Naive B cell (primary cell): Measurements from ENCODE around the gene DPP6. TPM values are rescaled to one million over a fixed set of nuclear protein-coding genes. Genes with fewer than 3 reads are reported as not detected.
A peak's percentile ranks its signal among the peaks of the same experiment; 100 is the strongest.

Experiments
- ATAC-seq, 2 donors: fragments of 150-1000 bp; cut with Tn5 transposase; 2 replicates each; pipeline ENCODE4 v1.10.0; 2021; ENCODE audit warnings: low read depth in 2 of 2, mild to moderate bottlenecking in 2 of 2, moderate library complexity in 2 of 2
- DNase-seq: peaks from one replicate; pipeline ENCODE4 v3.0.0; 2022
- H3K27ac Mint-ChIP-seq, 6 donors: one replicate each; pipeline ENCODE4 v1.8.0; 2020 to 2022; ENCODE audit warnings: mild to moderate bottlenecking in 6 of 6, mixed read lengths in 6 of 6, moderate library complexity in 5 of 6, inconsistent platforms in 2 of 6
- H3K27me3 Mint-ChIP-seq, 3 donors: one replicate each; pipeline ENCODE4 v1.8.0; 2021 to 2022; ENCODE audit warnings: mixed read lengths in 3 of 3, mild to moderate bottlenecking in 1 of 3
- H3K36me3 Mint-ChIP-seq, 2 donors: one replicate each; pipeline ENCODE4 v1.8.0; 2020 to 2022; ENCODE audit warnings: mixed read lengths in 2 of 2, inconsistent platforms in 1 of 2, mild to moderate bottlenecking in 1 of 2
- H3K4me1 Mint-ChIP-seq, 3 donors: one replicate each; pipeline ENCODE4 v1.8.0; 2020 to 2022; ENCODE audit warnings: mixed read lengths in 3 of 3, inconsistent platforms in 1 of 3, mild to moderate bottlenecking in 1 of 3, moderate library complexity in 1 of 3
- H3K4me3 Mint-ChIP-seq, 8 donors: one replicate each; pipeline ENCODE4 v1.8.0; 2020 to 2022; ENCODE audit warnings: mild to moderate bottlenecking in 8 of 8, mixed read lengths in 8 of 8, moderate library complexity in 8 of 8, inconsistent platforms in 2 of 8
- H3K9me3 Mint-ChIP-seq, 7 donors: one replicate each; pipeline ENCODE4 v1.8.0; 2020 to 2022; ENCODE audit warnings: mixed read lengths in 7 of 7, mild to moderate bottlenecking in 5 of 7, inconsistent platforms in 2 of 7, moderate library complexity in 1 of 7
- polyA plus RNA-seq, 6 donors: library from polyadenylated mRNA; unstranded; fragments of 300-500 nt; fragmentation: Illumina TruSeq; gene quantifications; one replicate each; pipeline ENCODE4 v1.2.3, GENCODE V29; 2021; ENCODE audit warnings: low read depth in 6 of 6

The DPP6 gene
- polyA plus RNA-seq, 6 donors from 2014 or later = not detected

DNA sequence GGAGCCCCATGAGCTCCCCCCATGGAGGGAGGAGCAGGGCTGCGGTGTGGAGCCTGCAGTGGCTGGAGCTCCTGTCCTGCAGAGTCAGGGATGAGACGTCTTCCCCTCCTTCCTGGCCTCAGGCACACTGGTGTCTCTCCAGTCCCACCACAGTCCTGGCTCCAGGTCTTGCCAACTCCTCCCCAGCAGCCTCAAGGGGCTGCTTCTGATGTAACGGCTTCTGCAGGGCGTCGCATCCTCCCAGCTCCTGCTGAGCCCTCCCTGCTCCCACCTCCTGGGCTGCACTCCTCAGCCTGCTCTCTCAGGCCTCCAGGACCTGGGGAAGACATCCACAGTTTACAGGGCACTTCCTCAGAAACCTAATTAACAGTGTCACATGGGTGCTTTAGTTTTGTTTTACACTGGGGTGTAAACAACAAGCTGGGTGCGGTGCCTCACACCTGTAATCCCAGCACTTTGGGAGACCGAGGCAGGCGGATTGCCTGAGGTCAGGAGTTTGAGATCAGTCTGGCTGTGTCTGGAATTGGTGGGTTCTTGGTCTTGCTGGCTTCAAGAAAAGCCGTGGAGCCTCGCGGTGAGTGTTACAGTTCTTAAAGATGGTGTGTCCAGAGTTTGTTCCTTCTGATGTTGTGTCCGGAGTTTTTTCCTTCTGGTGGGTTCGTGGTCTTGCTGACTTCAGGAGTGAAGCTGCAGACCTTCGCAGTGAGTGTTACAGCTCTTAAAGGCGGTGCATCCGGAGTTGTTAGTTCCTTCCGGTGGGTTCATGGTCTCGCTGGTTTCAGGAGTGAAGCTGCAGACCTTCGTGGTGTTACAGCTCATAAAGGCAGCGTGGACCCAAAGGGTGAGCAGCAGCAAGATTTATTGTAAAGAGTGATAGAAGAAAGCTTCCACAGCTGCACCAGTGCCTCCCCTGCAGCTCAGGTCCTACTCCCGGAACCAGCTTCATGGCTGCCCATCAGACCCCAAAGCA, 855.7 kb downstream of the DPP6 start:
- Mint-ChIP-seq H3K4me1 (peaks cover 0 to 1% (median 0%) of the 10 kb centered on the region in 3 donors), H3K4me3 (peak overlapping the region in 2 of 8 donors; percentile 18 to 62), H3K9me3 (peaks cover 2 to 11% (median 6%) of the 10 kb centered on the region in 7 donors), H3K36me3 (peaks cover 0 to 11% of the 10 kb centered on the region in 2 donors), H3K27ac (no peak overlapping the region), H3K27me3 (peaks cover 17 to 49% (median 40%) of the 10 kb centered on the region in 3 donors)
- no peak for ATAC-seq
- DNase-seq = no peak

DNA sequence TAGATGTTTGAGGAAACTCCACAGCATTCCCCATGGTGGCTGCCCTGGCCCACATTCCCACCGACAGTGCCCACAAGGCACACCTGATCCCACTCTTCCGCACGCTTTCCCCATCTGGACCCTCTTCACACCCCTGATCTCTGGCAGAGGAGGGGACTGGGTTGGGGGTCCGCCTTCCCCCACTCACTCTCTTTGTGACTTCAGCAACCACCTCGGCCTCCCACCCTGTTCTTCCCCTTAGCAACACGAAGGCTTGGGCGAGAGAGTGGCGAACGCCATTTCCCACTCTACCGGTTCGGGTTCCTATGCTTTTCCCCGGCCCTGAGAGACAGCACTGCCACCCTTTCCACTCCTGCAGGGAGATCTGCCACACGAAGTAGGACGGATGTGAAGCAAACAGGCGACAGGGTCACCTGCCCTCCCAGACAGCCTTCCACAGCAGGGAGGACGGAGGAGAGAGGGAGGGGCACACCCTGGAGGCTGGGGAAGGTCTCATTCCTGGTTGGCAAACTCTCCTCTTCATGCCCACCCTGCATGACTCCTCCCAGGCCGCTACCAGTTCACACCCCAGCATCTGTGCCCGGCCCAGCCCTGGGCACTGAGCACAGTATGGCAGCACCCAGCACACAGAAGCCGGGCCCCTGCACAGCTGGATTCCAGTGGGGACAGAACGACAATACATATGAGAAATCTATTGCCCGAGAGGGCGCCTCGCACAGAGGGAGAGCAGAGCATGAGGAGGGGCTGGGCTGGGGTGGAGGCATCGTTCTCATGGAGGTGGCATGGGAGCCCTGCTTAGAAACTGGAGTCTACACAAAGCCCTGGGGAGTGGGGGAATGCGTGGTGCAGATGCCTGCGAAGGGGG, 857.3 kb downstream of the DPP6 start:
- H3K36me3 Mint-ChIP-seq = peaks cover 4 to 11% of the 10 kb centered on the region in 2 donors
- ATAC-seq (no peak), DNase-seq (no peak)
- H3K4me1 Mint-ChIP-seq = peaks cover 5 to 6% (median 5%) of the 10 kb centered on the region in 3 donors
- peak overlapping the region in 1 of 6 donors; percentile 39 for H3K27ac Mint-ChIP-seq
- H3K4me3 Mint-ChIP-seq = no peak overlapping the region
- H3K27me3 Mint-ChIP-seq = peaks cover 23 to 53% (median 48%) of the 10 kb centered on the region in 3 donors
- peaks cover 2 to 11% (median 6%) of the 10 kb centered on the region in 7 donors for H3K9me3 Mint-ChIP-seq

DNA sequence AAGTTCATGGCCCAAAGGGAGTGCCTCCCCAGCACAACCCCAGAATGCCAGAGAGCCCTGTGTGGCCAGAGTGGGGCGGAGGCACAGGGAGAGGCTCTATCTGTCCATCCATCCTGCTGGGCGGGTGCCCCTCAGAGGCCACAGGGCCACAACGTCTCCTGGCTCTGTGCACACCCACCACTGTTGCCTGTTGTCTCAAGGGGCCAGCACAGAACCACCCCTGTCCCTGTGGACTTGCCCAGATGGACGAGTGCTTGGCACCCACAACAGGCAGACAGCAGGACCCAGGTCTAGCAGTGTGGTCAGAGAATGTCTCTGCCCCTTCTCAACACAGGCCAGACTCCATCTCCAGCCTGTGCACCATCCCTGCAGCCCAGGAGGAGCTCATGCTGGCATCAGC, 857.9 kb downstream of the DPP6 start:
- ATAC-seq (no peak), DNase-seq (no peak)
- Mint-ChIP-seq H3K9me3 (peaks cover 2 to 11% (median 6%) of the 10 kb centered on the region in 7 donors), H3K27me3 (peaks cover 23 to 53% (median 52%) of the 10 kb centered on the region in 3 donors), H3K36me3 (peaks cover 4 to 11% of the 10 kb centered on the region in 2 donors), H3K4me3 (no peak overlapping the region), H3K27ac (no peak overlapping the region), H3K4me1 (peaks cover 5 to 9% (median 5%) of the 10 kb centered on the region in 3 donors)

DNA sequence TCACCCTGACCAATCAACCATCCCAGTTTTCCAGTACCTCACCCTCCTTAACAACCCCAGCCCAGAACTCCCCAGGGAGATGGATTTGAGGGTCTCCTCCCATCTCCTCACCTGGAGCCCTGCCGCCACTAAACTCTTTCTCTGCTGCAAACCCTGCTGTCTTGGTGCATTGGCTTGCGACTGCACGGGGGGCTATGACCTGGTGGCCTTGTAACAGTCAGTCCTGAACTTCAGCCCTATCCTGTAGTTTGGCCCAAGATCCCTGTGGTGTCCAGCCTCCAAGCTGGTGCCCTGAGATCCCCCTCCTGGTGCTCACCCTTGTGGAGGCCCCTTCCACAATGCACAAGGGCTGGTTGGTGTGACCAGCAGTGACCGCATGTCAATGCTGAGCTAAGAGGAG, 858.8 kb downstream of the DPP6 start:
- Mint-ChIP-seq H3K4me1 (peaks cover 4 to 9% (median 5%) of the 10 kb centered on the region in 3 donors), H3K9me3 (peaks cover 2 to 11% (median 6%) of the 10 kb centered on the region in 7 donors), H3K27ac (no peak overlapping the region), H3K36me3 (peaks cover 4 to 11% of the 10 kb centered on the region in 2 donors), H3K4me3 (no peak overlapping the region), H3K27me3 (peaks cover 31 to 54% (median 54%) of the 10 kb centered on the region in 3 donors)
- DNase-seq (no peak), ATAC-seq (no peak)

DNA sequence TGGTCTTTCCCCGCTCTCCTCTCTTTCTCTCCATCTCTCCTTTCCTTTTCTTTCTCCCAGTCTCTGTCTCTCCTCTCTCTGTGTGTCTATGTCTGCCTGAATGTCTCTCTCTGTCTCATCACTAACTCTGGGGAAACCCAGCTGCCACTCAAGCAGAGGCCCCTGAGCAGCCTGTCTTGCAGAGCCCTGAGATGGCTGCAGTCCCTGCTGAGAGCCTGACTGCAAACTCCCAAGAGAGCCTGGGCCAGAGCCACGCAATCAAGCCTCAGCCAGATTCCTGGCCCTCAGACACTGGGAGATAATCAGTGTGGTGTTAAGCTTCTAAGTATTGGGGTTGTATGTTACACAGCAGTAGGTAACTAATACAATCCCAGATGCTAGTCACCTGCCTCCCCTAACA, 859.2 kb downstream of the DPP6 start:
- peaks cover 4 to 9% (median 5%) of the 10 kb centered on the region in 3 donors for H3K4me1 Mint-ChIP-seq
- peak overlapping the region in 1 of 6 donors; percentile 83 for H3K27ac Mint-ChIP-seq
- H3K36me3 Mint-ChIP-seq = peaks cover 4 to 11% of the 10 kb centered on the region in 2 donors
- H3K9me3 Mint-ChIP-seq = peaks cover 2 to 11% (median 6%) of the 10 kb centered on the region in 7 donors
- H3K4me3 Mint-ChIP-seq = no peak overlapping the region
- peaks cover 32 to 58% (median 58%) of the 10 kb centered on the region in 3 donors for H3K27me3 Mint-ChIP-seq
- no peak for ATAC-seq
- no peak for DNase-seq

DNA sequence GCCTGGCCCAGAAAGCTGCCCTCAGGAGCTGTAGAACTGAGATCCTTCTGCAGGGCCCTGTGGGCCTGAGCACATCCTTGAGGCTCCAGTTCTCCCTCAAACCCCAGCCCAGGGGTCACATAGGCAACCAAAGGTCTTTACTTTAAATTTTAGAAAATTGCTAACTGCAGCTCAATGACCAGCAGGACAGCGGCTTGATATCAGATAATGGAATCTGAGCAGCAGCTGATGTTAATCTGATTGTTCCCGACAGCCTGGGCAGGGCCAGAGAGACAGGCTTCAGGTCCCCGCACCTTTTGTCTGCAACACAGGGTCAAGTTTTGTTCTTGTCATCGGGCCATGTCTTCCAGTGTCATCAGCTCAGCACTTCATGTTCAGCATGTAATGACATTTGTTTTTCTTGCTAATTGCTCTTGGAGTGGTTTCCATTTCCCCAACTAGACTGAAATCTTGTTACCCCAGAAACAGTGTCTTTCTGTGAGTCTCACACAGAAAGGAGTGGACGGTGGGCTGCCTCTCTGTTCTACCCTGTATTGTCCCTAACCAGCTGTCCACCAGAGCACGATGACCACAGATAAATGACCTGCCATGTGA, 859.8 kb downstream of the DPP6 start:
- H3K27me3 Mint-ChIP-seq = peaks cover 32 to 63% (median 59%) of the 10 kb centered on the region in 3 donors
- no peak overlapping the region for H3K27ac Mint-ChIP-seq
- H3K4me3 Mint-ChIP-seq = peak overlapping the region in 1 of 8 donors; percentile 34
- peaks cover 4 to 11% of the 10 kb centered on the region in 2 donors for H3K36me3 Mint-ChIP-seq
- H3K9me3 Mint-ChIP-seq = peaks cover 2 to 11% (median 6%) of the 10 kb centered on the region in 7 donors
- ATAC-seq (no peak), DNase-seq (no peak)
- peaks cover 4 to 9% (median 5%) of the 10 kb centered on the region in 3 donors for H3K4me1 Mint-ChIP-seq

DNA sequence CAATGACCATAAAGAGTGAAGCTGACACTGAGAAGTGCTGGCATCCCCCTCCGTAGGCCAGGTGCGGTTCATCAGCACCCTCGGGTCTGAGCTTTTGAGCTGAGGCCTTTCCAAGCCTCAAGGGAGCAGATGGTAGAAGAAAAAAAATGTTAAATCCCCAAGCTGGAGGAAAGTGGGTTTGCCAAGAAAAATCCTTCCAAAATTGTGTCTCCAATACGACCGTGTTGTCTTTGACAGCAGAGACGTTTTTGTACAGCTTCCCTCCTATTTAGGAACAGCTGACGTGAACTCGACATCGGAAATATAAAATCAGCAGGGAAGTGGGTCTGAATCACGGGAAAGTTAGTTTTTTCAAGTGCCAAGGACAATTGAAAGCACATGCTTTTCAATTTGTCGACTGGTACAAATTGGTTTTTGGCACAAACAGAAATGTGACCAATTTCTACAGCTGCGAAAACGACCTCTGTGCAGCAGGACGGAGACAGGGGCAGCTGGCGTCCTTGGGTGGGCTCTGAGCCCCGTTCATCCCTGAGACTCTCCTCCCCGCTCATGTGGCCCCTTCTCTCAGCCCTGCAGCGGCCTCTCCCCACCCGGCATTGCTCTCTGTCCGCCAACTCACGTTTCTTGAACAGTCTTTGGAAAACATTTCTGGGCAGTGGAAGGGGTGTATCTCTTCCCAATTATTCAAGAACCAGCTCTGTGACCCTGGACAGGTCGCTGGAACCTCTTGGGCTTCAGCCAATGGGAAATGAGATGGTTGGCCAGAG, 860.9 kb downstream of the DPP6 start:
- Mint-ChIP-seq H3K4me1 (peaks cover 4 to 9% (median 5%) of the 10 kb centered on the region in 3 donors), H3K9me3 (peaks cover 2 to 11% (median 6%) of the 10 kb centered on the region in 7 donors), H3K27ac (no peak overlapping the region), H3K4me3 (peak overlapping the region in 5 of 8 donors; percentile 18 to 78 (median 47)), H3K27me3 (peaks cover 29 to 69% (median 59%) of the 10 kb centered on the region in 3 donors), H3K36me3 (peaks cover 4 to 11% of the 10 kb centered on the region in 2 donors)
- no peak for ATAC-seq
- DNase-seq = no peak

DNA sequence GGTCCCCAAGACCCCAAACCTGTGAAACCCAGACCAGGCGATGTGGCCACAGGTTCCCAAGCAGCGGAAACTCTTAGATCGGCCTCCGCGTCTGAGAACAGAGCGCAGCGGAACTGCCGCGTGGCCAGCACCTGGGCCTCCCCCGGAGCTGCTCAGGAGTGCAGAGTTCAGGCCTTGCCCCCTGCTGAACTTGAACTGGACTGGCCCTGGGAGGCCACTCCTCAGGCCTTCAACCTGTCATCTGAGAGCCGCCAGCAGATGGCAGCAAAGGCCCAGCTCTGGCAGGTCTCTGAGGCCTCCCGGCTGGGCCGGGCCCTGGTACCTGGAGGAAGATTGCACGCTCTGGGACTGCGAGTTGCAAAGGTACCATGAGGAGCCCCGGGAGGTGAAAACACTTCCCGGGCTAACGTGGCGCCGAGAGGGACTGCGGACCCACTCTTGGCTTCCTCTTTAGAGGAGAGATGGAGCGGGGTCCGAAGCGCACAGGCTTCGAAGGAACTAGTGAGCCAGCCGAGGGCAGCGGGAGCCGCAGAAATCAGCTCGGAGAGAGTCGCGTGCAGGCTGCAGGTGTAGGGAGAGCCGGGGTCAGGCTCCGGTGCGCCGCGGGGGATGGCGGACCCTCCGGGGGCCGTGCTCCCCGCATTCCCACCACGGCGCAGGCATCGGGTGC, 861.6 kb downstream of the DPP6 start:
- ATAC-seq (peak; percentile 91 to 94), DNase-seq (peak; percentile 78)
- peak overlapping the region in 3 of 6 donors; percentile 65 to 72 (median 70) for H3K27ac Mint-ChIP-seq

DNA sequence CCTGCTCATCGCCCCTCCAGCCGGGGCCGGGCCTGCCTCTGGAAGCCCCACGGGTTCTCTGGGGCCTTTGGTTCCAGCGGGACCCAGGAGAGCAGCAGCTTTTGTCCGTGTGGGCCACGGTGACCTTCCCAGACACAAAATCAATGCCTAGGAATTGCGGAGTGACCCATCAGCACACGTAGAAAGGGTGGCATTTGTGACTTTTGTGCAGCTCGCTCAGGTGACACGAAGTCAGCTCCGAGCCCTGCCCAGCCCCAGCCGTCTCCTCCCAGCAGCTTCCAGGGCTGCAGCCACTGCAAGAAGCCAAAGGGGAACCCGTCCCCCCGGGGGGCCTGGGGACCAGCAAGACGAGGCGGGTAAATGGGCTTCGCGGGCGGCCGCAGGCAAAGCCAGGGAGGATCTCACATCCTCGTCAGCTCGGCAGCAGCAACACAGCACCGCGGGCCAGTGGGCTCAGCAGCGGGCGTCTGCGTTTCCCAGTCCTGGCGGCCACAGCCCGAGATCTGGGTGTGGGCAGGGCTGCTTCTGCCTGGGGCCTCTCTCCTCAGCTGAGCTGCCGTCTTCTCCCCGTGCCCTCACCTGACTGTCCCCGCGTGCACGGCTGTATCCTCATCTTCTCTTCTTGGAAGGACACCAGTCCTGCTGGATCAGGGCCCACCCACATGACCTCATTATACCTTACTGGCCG, 862.3 kb downstream of the DPP6 start:
- peaks cover 4 to 11% of the 10 kb centered on the region in 2 donors for H3K36me3 Mint-ChIP-seq
- peaks cover 2 to 11% (median 6%) of the 10 kb centered on the region in 7 donors for H3K9me3 Mint-ChIP-seq
- ATAC-seq (peak in 1 of 2 donors; percentile 22), DNase-seq (no peak)
- no peak overlapping the region for H3K27ac Mint-ChIP-seq
- peaks cover 4 to 9% (median 5%) of the 10 kb centered on the region in 3 donors for H3K4me1 Mint-ChIP-seq
- peaks cover 27 to 68% (median 49%) of the 10 kb centered on the region in 3 donors for H3K27me3 Mint-ChIP-seq
- H3K4me3 Mint-ChIP-seq = peak overlapping the region in 7 of 8 donors; percentile 25 to 96 (median 80)

More for the DNA sequence above, 861.6 kb downstream of the DPP6 start:
- Mint-ChIP-seq H3K9me3 (peaks cover 2 to 11% (median 6%) of the 10 kb centered on the region in 7 donors), H3K4me3 (peak overlapping the region; percentile 76 to 96 (median 92)), H3K36me3 (peaks cover 4 to 11% of the 10 kb centered on the region in 2 donors), H3K4me1 (peaks cover 4 to 9% (median 5%) of the 10 kb centered on the region in 3 donors), H3K27me3 (peaks cover 27 to 75% (median 56%) of the 10 kb centered on the region in 3 donors)

DNA sequence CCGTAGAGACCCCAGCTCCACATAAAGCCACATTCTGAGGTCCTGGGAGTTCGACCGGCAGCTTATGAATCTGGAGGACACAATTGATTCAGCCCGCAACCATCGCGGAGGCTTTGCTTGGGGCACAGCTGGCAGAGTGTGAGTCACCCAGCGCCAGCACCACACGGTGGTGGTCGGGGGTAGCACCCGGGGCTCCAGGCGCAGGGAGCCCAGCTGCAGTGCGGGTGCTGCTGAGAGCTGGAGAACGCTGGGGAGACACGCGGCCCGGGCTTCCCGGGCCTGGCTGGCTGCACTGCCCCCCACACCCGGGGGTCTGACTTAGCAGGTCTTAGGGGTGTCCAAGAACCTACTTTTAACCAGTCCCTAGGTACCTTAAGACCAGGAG, 862.8 kb downstream of the DPP6 start:
- Mint-ChIP-seq H3K9me3 (peaks cover 2 to 11% (median 6%) of the 10 kb centered on the region in 7 donors), H3K27me3 (peaks cover 27 to 65% (median 46%) of the 10 kb centered on the region in 3 donors), H3K4me3 (peak overlapping the region in 7 of 8 donors; percentile 25 to 96 (median 80)), H3K27ac (no peak overlapping the region), H3K36me3 (peaks cover 4 to 11% of the 10 kb centered on the region in 2 donors), H3K4me1 (peaks cover 4 to 9% (median 5%) of the 10 kb centered on the region in 3 donors)
- peak in 1 of 2 donors; percentile 27 for ATAC-seq
- DNase-seq = no peak

DNA sequence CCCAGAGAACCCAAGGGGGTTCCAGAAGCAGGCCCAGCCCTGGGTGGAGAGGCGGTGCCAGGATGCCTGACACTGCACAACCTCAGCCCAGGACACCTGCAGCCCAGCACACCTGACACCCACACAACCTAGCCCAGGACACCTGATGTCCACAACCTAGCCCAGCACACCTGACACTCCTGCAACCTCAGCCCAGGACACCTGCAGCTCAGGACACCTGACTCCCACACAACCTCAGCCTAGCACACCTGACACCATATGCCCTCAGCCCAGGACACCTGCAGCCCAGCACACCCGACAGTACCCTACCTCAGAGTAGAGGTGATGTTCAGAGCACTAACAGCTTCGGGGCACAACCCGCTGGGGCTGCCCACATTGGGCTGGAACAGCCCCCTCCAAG, 863.4 kb downstream of the DPP6 start:
- peaks cover 2 to 10% (median 6%) of the 10 kb centered on the region in 7 donors for H3K9me3 Mint-ChIP-seq
- DNase-seq (no peak), ATAC-seq (no peak)
- peaks cover 4 to 11% of the 10 kb centered on the region in 2 donors for H3K36me3 Mint-ChIP-seq
- H3K4me1 Mint-ChIP-seq = peaks cover 4 to 9% (median 5%) of the 10 kb centered on the region in 3 donors
- H3K27ac Mint-ChIP-seq = no peak overlapping the region
- H3K4me3 Mint-ChIP-seq = peak overlapping the region in 2 of 8 donors; percentile 8 to 39
- H3K27me3 Mint-ChIP-seq = peaks cover 25 to 70% (median 42%) of the 10 kb centered on the region in 3 donors
